GM12878 (cell line): ENCODE measurements around the gene TMEM181. TPM values are rescaled to one million over a fixed set of nuclear protein-coding genes. Genes with fewer than 3 reads are reported as not detected.

Experiments
- ATAC-seq: fragments of 200-7000 bp; cut with Tn5 transposase; 3 replicates; pipeline ENCODE4 v1.9.1; 2020; ENCODE audit warnings: mild to moderate bottlenecking, moderate library complexity
- BruUV-seq: library from RNA; stranded (reverse); fragments of 400-500 nt; replicated peaks from 2 replicates; lab custom pipeline; 2021; lab: Mats Ljungman, UMichigan
- CTCF ChIA-PET: fragments of 300-600 bp; sonication (Branson Sonifier 250); formaldehyde crosslinking; extraction: SDS; loops from one replicate; lab custom pipeline; 2021; ENCODE audit warnings: inconsistent platforms; lab: Yijun Ruan, JAX
- POLR2A ChIA-PET: fragments of 350-600 bp; formaldehyde crosslinking; extraction: SDS; loops from one replicate; lab custom pipeline; 2021; ENCODE audit warnings: inconsistent platforms; lab: Charles Lee
- RAD21 ChIA-PET: fragments of 300-600 bp; sonication (Branson Sonifier 250); formaldehyde crosslinking; loops from one replicate; lab custom pipeline; 2023; ENCODE audit warnings: antibody characterized with exemption; ENCODE audit not compliant: unreplicated experiment; lab: Charles Lee
- SMC1A ChIA-PET: fragments of 300-600 bp; sonication (Branson Sonifier 250); formaldehyde crosslinking; loops from one replicate; lab custom pipeline; 2023; ENCODE audit not compliant: unreplicated experiment, uncharacterized antibody; lab: Charles Lee
- DNase-seq: peaks from one replicate; pipeline ENCODE4 v3.0.0-alpha.2; 2011; ENCODE audit warnings: low read depth, low spot score
- FAIRE-seq: peaks from 3 replicates; lab custom pipeline; 2011; peaks lifted over from hg19 to GRCh38; lab: Jason Lieb, UNC
- H2AFZ ChIP-seq: 2 replicates; pipeline ENCODE4 v1.6.0; 2011; ENCODE audit warnings: low read depth, low read length, control low read depth; ENCODE audit not compliant: control insufficient read depth
- H3K27ac ChIP-seq: 2 replicates; pipeline ENCODE4 v1.5.1; 2011; ENCODE audit warnings: control low read depth; ENCODE audit not compliant: control insufficient read depth, insufficient read depth
- H3K27me3 ChIP-seq, 2 experiments: replicated peaks in 1 of 2; 2 replicates each; pipeline versions ENCODE4 v1.6.0 to v1.6.1; 2011; ENCODE audit warnings: low read length in 1 of 2; ENCODE audit not compliant: control insufficient read depth in 2 of 2, insufficient read depth in 2 of 2
- H3K36me3 ChIP-seq, 2 experiments: 2 replicates each; pipeline ENCODE4 v1.5.1; 2011; ENCODE audit warnings: low read length in 1 of 2; ENCODE audit not compliant: control insufficient read depth in 2 of 2, insufficient read depth in 2 of 2
- H3K4me1 ChIP-seq: 2 replicates; pipeline ENCODE4 v1.6.1; 2011; ENCODE audit warnings: mild to moderate bottlenecking, low read length, moderate library complexity, mixed read lengths; ENCODE audit not compliant: control insufficient read depth, insufficient read depth
- H3K4me2 ChIP-seq: 2 replicates; pipeline ENCODE4 v1.6.0; 2011; ENCODE audit warnings: control low read depth; ENCODE audit not compliant: control insufficient read depth, insufficient read depth
- H3K4me3 ChIP-seq: fragments of 200-600 bp; sonication (generic); 2 replicates; pipeline ENCODE4 v1.5.1; 2016
- H3K79me2 ChIP-seq: 2 replicates; pipeline ENCODE4 v1.6.0; 2011; ENCODE audit warnings: low read length; ENCODE audit not compliant: control insufficient read depth, insufficient read depth
- H3K9ac ChIP-seq: 2 replicates; pipeline ENCODE4 v1.8.0; 2011; ENCODE audit warnings: low read length, control low read depth, mixed read lengths; ENCODE audit not compliant: control insufficient read depth, insufficient read depth
- H3K9me3 ChIP-seq: replicated peaks from 3 replicates; pipeline ENCODE4 v1.5.1; 2011; ENCODE audit warnings: mild to moderate bottlenecking, low read length; ENCODE audit not compliant: control insufficient read depth, insufficient read depth
- H4K20me1 ChIP-seq: 2 replicates; pipeline ENCODE4 v1.6.0; 2011; ENCODE audit not compliant: control insufficient read depth, insufficient read depth
- BACH1 ChIP-seq: fragments of 450-650 bp; IDR thresholded peaks from 2 replicates; pipeline ENCODE4 v1.6.1; 2017; ENCODE audit warnings: mild to moderate bottlenecking, borderline replicate concordance
- CEBPB ChIP-seq, 2 experiments: fragments of 150-350 bp in 1 of 2; IDR thresholded peaks; 2 replicates each; pipeline ENCODE4 v1.6.1; 2012 to 2014; ENCODE audit warnings: low read depth in 2 of 2, low read length in 2 of 2, borderline replicate concordance in 1 of 2, inconsistent platforms in 1 of 2
- E2F4 ChIP-seq: IDR thresholded peaks from 2 replicates; pipeline ENCODE4 v1.6.1; 2012; ENCODE audit warnings: low read depth, low read length, improper control_type of control experiment
- ESRRA ChIP-seq: IDR thresholded peaks from 2 replicates; pipeline ENCODE4 v1.6.1; 2012; ENCODE audit warnings: mild to moderate bottlenecking, low read length, improper control_type of control experiment
- EZH2 ChIP-seq: IDR thresholded peaks from 2 replicates; pipeline ENCODE4 v1.6.1; 2012; ENCODE audit warnings: low read depth, mild to moderate bottlenecking, control low read depth, inconsistent platforms, low read length, borderline replicate concordance; ENCODE audit not compliant: control insufficient read depth
- IKZF1 ChIP-seq: fragments of 450-650 bp; conservative IDR thresholded peaks from 2 replicates; pipeline ENCODE4 v1.6.1; 2017; ENCODE audit warnings: antibody characterized with exemption, mild to moderate bottlenecking
- IRF4 ChIP-seq: IDR thresholded peaks from 2 replicates; pipeline ENCODE4 v1.6.1; 2011; ENCODE audit warnings: low read depth, low read length
- NFYA ChIP-seq: IDR thresholded peaks from 2 replicates; pipeline ENCODE4 v1.6.1; 2011; ENCODE audit warnings: low read depth, mild to moderate bottlenecking, low read length, improper control_type of control experiment, borderline replicate concordance
- PML ChIP-seq: IDR thresholded peaks from 2 replicates; pipeline ENCODE4 v1.6.1; 2012; ENCODE audit warnings: low read length, inconsistent platforms
- RBBP5 ChIP-seq: fragments of 200-600 bp; sonication (generic); conservative IDR thresholded peaks from 2 replicates; pipeline ENCODE4 v1.6.1; 2016
- SKIL ChIP-seq: fragments of 450-650 bp; IDR thresholded peaks from 2 replicates; pipeline ENCODE4 v1.6.1; 2017; ENCODE audit warnings: mild to moderate bottlenecking, low read depth, inconsistent platforms; ENCODE audit not compliant: poor library complexity, severe bottlenecking
- SREBF1 ChIP-seq: IDR thresholded peaks from 2 replicates; pipeline ENCODE4 v1.6.1; 2012; ENCODE audit warnings: mild to moderate bottlenecking, low read length
- STAT3 ChIP-seq: IDR thresholded peaks from 2 replicates; pipeline ENCODE4 v1.6.1; 2011; ENCODE audit warnings: low read depth, low read length, improper control_type of control experiment
- TARDBP ChIP-seq: IDR thresholded peaks from 2 replicates; pipeline ENCODE4 v1.6.1; 2016; ENCODE audit warnings: borderline replicate concordance
- ZNF687 ChIP-seq: fragments of 450-650 bp; IDR thresholded peaks from 2 replicates; pipeline ENCODE4 v1.6.1; 2017; ENCODE audit warnings: mild to moderate bottlenecking, moderate library complexity
- WGBS: methylation state at CpG from one replicate; pipeline ENCODE4 v1.1.6; 2016; ENCODE audit warnings: low lambda C conversion rate; ENCODE audit not compliant: insufficient replicate concordance, insufficient coverage; ENCODE audit errors: missing lambda C conversion rate; 5-methylcytosine and 5-hydroxymethylcytosine counted together
- in situ Hi-C: fragments of 300-500 bp; cut with MboI; formaldehyde crosslinking; loops from 9 replicates; pipeline ENCODE4 v1.14.3; 2018; ENCODE audit warnings: mixed read lengths
- intact Hi-C: fragments of 100-400 bp; cut with micrococcal nuclease; formaldehyde crosslinking; loops from one replicate; pipeline ENCODE4 v1.14.2; 2022; ENCODE audit not compliant: unreplicated experiment
- polyA plus RNA-seq, 11 experiments: library from polyadenylated mRNA; depleted of rRNA in 4 of 11; unstranded in 6 of 11; stranded (reverse) in 5 of 11; fragments of >200 nt; fragmentation: Nextera tagmentation in 4 of 11; fragmentation: Illumina TruSeq in 1 of 11; extraction: Ambion mirVana in 4 of 11; extraction: Trizol in 1 of 11; gene quantifications; 1 replicate in 1 of 11; 2 replicates in 10 of 11; pipeline versions ENCODE4 v1.2.1 to v1.2.3, GENCODE V29; 2011 to 2016; ENCODE audit warnings: inconsistent platforms in 2 of 11, missing spikeins in 2 of 11, low read depth in 1 of 11
- total RNA-seq, 4 experiments: library from RNA; depleted of rRNA in 3 of 4; stranded (reverse); fragments of >200 nt in 3 of 4; fragmentation: Illumina TruSeq in 1 of 4; extraction: Trizol in 1 of 4; gene quantifications; 2 replicates each; pipeline versions ENCODE4 v1.2.1 to v1.2.3, GENCODE V29; 2013 to 2021
- TF ChIP-seq, protein P1 (sequence below): fragments of 450-650 bp; IDR thresholded peaks from 2 replicates; pipeline ENCODE4 v1.6.1; 2014; ENCODE audit warnings: mild to moderate bottlenecking

TMEM181 gene
- total and polyA plus RNA-seq, 10 of the 15 experiments (the other 5 are each of a cell fraction or from before 2014, with no cell fraction given) = 1.5 to 7.9 (median 5.2) TPM

DNA sequence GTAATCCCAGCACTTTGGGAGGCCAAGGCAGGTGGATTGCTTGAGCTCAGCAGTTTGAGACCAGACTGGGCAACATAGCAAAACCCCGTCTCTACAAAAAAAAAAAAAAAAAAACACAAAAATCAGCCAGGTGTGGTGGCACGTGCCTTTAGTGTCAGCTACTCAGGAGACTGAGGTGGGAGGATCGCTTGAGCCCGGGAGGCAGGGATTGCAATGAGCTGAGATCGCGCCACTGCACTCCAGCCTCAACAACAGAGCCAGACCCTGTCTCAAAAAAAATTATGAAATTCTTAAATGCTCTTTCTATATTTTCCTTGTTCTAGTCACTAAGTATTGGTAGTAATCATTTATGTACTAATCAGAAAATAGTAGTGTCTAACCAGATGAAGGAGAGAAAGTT, 120.6 kb downstream of the TMEM181 start:
- ATAC-seq (no peak), FAIRE-seq (no peak), DNase-seq (no peak)
- Histone ChIP-seq H3K79me2 (no peaks in the 10 kb centered on the region), H3K4me2 (no peak overlapping the region), H2AFZ (no peak overlapping the region), H3K9ac (no peak overlapping the region), H4K20me1 (no peaks in the 10 kb centered on the region), H3K4me3 (no peak overlapping the region), H3K4me1 (no peaks in the 10 kb centered on the region), H3K36me3 (no peaks in the 10 kb centered on the region), H3K27ac (no peak overlapping the region), H3K9me3 (no peaks in the 10 kb centered on the region; the same call in 2 of the 3 replicates), H3K27me3 (no peaks in the 10 kb centered on the region)
- ChIA-PET RAD21 (no interaction called here), POLR2A (interaction anchor here (0.6 kb wide), 2 partner anchors 33 to 167 kb away, joined by 3 to 5 read pairs; no protein-coding TSS in a partner anchor), CTCF (interaction anchor here (1.3 to 2.2 kb wide), 3 partner anchors 21 to 459 kb away, joined by 3 to 5 read pairs (median 5); no protein-coding TSS in a partner anchor), SMC1A (interaction anchor here (0.6 to 2.5 kb wide), 2 partner anchors 10 to 532 kb away, joined by 3 to 13 read pairs; no protein-coding TSS in a partner anchor)
- in situ Hi-C loops (no loop called here), intact Hi-C loops (no loop called here)
- BruUV-seq = no TSS peak
- 79% methylated on average over 5 of the region's 6 CpGs for WGBS
- TF ChIP-seq SKIL = no peak
- no peak for TF ChIP-seq IKZF1
- no peak for TF ChIP-seq ESRRA
- TF ChIP-seq TARDBP = no peak
- TF ChIP-seq STAT3 = no peak
- no peak for TF ChIP-seq RBBP5
- no peak for TF ChIP-seq ZNF687
- no peak for TF ChIP-seq PML
- TF ChIP-seq CEBPB (IDR thresholded peaks at IDR 0.05; ENCODE audit: borderline replicate concordance in 1 of 2, low read depth in 2 of 2, low read length in 2 of 2) = no peak
- TF ChIP-seq EZH2 = no peak
- TF ChIP-seq IRF4 = no peak
- TF ChIP-seq BACH1 = no peak
- TF ChIP-seq SREBF1 = no peak
- TF ChIP-seq, protein P1, sequence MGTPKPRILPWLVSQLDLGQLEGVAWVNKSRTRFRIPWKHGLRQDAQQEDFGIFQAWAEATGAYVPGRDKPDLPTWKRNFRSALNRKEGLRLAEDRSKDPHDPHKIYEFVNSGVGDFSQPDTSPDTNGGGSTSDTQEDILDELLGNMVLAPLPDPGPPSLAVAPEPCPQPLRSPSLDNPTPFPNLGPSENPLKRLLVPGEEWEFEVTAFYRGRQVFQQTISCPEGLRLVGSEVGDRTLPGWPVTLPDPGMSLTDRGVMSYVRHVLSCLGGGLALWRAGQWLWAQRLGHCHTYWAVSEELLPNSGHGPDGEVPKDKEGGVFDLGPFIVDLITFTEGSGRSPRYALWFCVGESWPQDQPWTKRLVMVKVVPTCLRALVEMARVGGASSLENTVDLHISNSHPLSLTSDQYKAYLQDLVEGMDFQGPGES = no peak
- TF ChIP-seq E2F4 = no peak
- no peak for TF ChIP-seq NFYA
